HAP-1 (cell line): ENCODE measurements around the gene GABRB3.

Source experiments
- DNase-seq, 2 experiments: peaks; one replicate each; pipeline ENCODE4 v3.0.0-alpha.2; 2016 to 2020; ENCODE audit warnings: low spot score in 2 of 2
- H3K27me3 ChIP-seq: fragments of 250-450 bp; sonication (Bioruptor Pico); 2 replicates; pipeline ENCODE4 v1.5.1; 2020; ENCODE audit warnings: low read depth, mild to moderate bottlenecking, moderate library complexity
- H3K36me3 ChIP-seq: fragments of 250-450 bp; sonication (Bioruptor Pico); replicated peaks from 2 replicates; pipeline ENCODE4 v1.5.1; 2020; ENCODE audit warnings: mild to moderate bottlenecking
- H3K4me1 ChIP-seq: fragments of 250-450 bp; sonication (Bioruptor Pico); 2 replicates; pipeline ENCODE4 v1.5.1; 2020; ENCODE audit warnings: mild to moderate bottlenecking
- H3K4me3 ChIP-seq: fragments of 250-450 bp; sonication (Bioruptor Pico); 2 replicates; pipeline ENCODE4 v1.5.1; 2020; ENCODE audit warnings: mild to moderate bottlenecking, moderate library complexity
- H3K9me3 ChIP-seq: fragments of 250-450 bp; sonication (Bioruptor Pico); 2 replicates; pipeline ENCODE4 v1.5.1; 2020; ENCODE audit warnings: mild to moderate bottlenecking, moderate library complexity
- in situ Hi-C: fragments of 300-500 bp; cut with MboI; formaldehyde crosslinking; loops from 3 replicates; pipeline ENCODE4 v1.14.3; 2020; ENCODE audit warnings: low sequenced_read_pairs, inconsistent platforms, mixed read lengths

Gene GABRB3

GRCh38 chr15:26516102-26516980 lies 256.5 kb downstream of the GABRB3 start:
- Histone ChIP-seq H3K4me1 (no peaks in the 10 kb centered on the region), H3K27me3 (no peaks in the 10 kb centered on the region), H3K9me3 (no peaks in the 10 kb centered on the region), H3K4me3 (no peak overlapping the region), H3K36me3 (no peaks in the 10 kb centered on the region)
- no peak for DNase-seq
- in situ Hi-C loops = no loop called here

- no peaks in the 10 kb centered on the region for H3K27me3 ChIP-seq
- H3K4me3 ChIP-seq = no peak overlapping the region
- no peak for DNase-seq
- H3K9me3 ChIP-seq = no peaks in the 10 kb centered on the region
- no peaks in the 10 kb centered on the region for H3K4me1 ChIP-seq
- in situ Hi-C loops = no loop called here
- H3K36me3 ChIP-seq = no peaks in the 10 kb centered on the region
Observed at GRCh38 chr15:26504009-26504408, 268.9 kb downstream of the GABRB3 start.
